Testis (tissue), 3 donors: Measurements from ENCODE around the gene ANGPTL7. TPM values are rescaled to one million over a fixed set of nuclear protein-coding genes. Genes with fewer than 3 reads are reported as not detected.

ENCODE experiments used
- DNase-seq: peaks from one replicate; pipeline ENCODE4 v3.0.0-alpha.2; 2019
- H3K27ac ChIP-seq, 2 donors: fragments of 200-600 bp; sonication (generic); one replicate each; pipeline ENCODE4 v1.5.1; 2019
- H3K27me3 ChIP-seq: fragments of 200-600 bp; sonication (generic); one replicate; pipeline ENCODE4 v1.5.1; 2019
- H3K36me3 ChIP-seq: fragments of 200-600 bp; sonication (generic); one replicate; pipeline ENCODE4 v1.5.1; 2017; ENCODE audit warnings: low read depth; ENCODE audit errors: missing control alignments
- H3K4me1 ChIP-seq: fragments of 200-600 bp; sonication (generic); one replicate; pipeline ENCODE4 v1.5.1; 2019
- H3K4me3 ChIP-seq, 2 donors: fragments of 200-600 bp; sonication (generic); one replicate each; pipeline ENCODE4 v1.5.1; 2017 to 2019
- H3K9me3 ChIP-seq: fragments of 200-600 bp; sonication (generic); one replicate; pipeline ENCODE4 v1.5.1; 2017
- CTCF ChIP-seq, 3 experiments: fragments of 450-650 bp in 2 of 3; fragments of 200-600 bp in 1 of 3; sonication (generic) in 1 of 3; IDR thresholded peaks; one replicate each; pipeline ENCODE4 v1.5.1; 2016 to 2019; ENCODE audit warnings: antibody characterized with exemption in 3 of 3, mild to moderate bottlenecking in 2 of 3, moderate library complexity in 1 of 3
- POLR2A ChIP-seq: fragments of 450-650 bp; IDR thresholded peaks from one replicate; pipeline ENCODE4 v1.6.1; 2017; ENCODE audit warnings: antibody characterized with exemption, mild to moderate bottlenecking, moderate library complexity
- WGBS, 2 donors: methylation state at CpG; one replicate each; pipeline ENCODE4 v1.1.5; 2018; 5-methylcytosine and 5-hydroxymethylcytosine counted together
- intact Hi-C: fragments of 100-400 bp; cut with DNase I; formaldehyde crosslinking; loops from one replicate; pipeline ENCODE4 v1.15.1; 2023; ENCODE audit warnings: low total_unique reads
- polyA plus RNA-seq: library from polyadenylated mRNA; stranded (reverse); fragments of 350-450 nt; fragmentation: Illumina TruSeq; extraction: RNeasy Lipid Tissue Mini Kit (QIAGEN cat#74804); gene quantifications from one replicate; pipeline ENCODE4 v1.2.3, GENCODE V29; 2014; ENCODE audit warnings: low read depth, low replicate concordance; ENCODE audit not compliant: insufficient read depth
- total RNA-seq, 2 donors: library from RNA; depleted of rRNA; stranded (reverse); fragments of >200 nt; gene quantifications; one replicate each; pipeline ENCODE4 v1.2.3, GENCODE V29; 2016

ANGPTL7 gene
- total and polyA plus RNA-seq, 3 donors from 2014 or later, result 1.6 TPM; not detected in 2

- Histone ChIP-seq H3K36me3 (no peaks in the 10 kb centered on the region), H3K4me1 (peaks cover 19% of the 10 kb centered on the region), H3K9me3 (no peaks in the 10 kb centered on the region), H3K27ac (peak overlapping the region in 1 of 2 donors; percentile 73), H3K27me3 (no peaks in the 10 kb centered on the region), H3K4me3 (no peak overlapping the region)
- intact Hi-C loops, result no loop called here
- WGBS, 2 donors, result 75 to 77% methylated on average over 12 of the region's 12 CpGs
- no peak for TF ChIP-seq POLR2A
- no peak for TF ChIP-seq CTCF (IDR thresholded peaks at IDR 0.05)
- DNase-seq, result no peak
Observed at GRCh38 chr1:11144570-11145256, 44.4 kb upstream of the ANGPTL7 start.

GRCh38 chr1:11145741-11146140 is 43.4 kb upstream of the ANGPTL7 start:
- TF ChIP-seq POLR2A (no peak), CTCF (IDR thresholded peaks at IDR 0.05) (no peak)
- no peak overlapping the region for H3K4me3 ChIP-seq
- no peaks in the 10 kb centered on the region for H3K36me3 ChIP-seq
- intact Hi-C loops, result no loop called here
- WGBS, 2 donors, result 90 to 93% methylated on average over 6 of the region's 6 CpGs
- no peak overlapping the region for H3K27ac ChIP-seq
- H3K9me3 ChIP-seq, result no peaks in the 10 kb centered on the region
- peaks cover 21% of the 10 kb centered on the region for H3K4me1 ChIP-seq
- no peak for DNase-seq
- no peaks in the 10 kb centered on the region for H3K27me3 ChIP-seq

DNA sequence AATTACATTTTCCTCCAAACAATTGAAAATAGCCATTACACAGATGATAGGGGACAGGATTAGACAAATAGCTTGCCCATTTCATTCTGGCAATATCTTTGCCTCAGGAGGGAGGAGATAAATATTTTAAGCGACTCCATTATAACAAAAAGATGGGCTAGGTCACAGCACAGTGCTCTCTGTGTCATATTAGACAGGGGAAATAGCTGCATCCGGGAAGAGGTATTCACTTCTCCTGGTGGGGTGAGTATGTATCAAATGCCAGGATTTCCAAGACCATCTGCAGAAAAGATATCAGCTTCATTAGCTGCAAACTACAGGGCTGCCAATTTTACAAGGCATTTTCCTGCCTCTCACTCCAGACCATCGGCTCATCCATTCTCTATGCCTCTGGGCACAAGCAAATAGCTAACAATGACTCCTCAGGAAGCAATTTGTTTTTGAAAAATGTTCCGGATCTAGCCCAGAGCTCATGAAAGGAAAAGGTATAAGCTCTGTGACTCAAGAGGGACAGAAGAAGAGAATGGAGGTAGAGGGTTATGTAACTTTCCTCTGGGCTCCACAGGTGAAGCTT is 41.9 kb upstream of the ANGPTL7 start:
- no peaks in the 10 kb centered on the region for H3K36me3 ChIP-seq
- DNase-seq, result no peak
- 67 to 85% methylated on average over 4 of the region's 4 CpGs for WGBS, 2 donors
- no peaks in the 10 kb centered on the region for H3K9me3 ChIP-seq
- no peak overlapping the region for H3K4me3 ChIP-seq
- intact Hi-C loops, result no loop called here
- H3K27me3 ChIP-seq, result no peaks in the 10 kb centered on the region
- H3K27ac ChIP-seq, result no peak overlapping the region
- TF ChIP-seq POLR2A (no peak), CTCF (IDR thresholded peaks at IDR 0.05) (no peak)
- H3K4me1 ChIP-seq, result peaks cover 33% of the 10 kb centered on the region

- DNase-seq, result no peak
- Histone ChIP-seq H3K9me3 (no peaks in the 10 kb centered on the region), H3K27ac (peak overlapping the region; percentile 1 to 21), H3K4me1 (peaks cover 20% of the 10 kb centered on the region), H3K4me3 (no peak overlapping the region), H3K36me3 (no peaks in the 10 kb centered on the region), H3K27me3 (no peaks in the 10 kb centered on the region)
- WGBS, 2 donors, result 62 to 63% methylated on average over 3 of the region's 3 CpGs
- no peak for TF ChIP-seq POLR2A
- no peak for TF ChIP-seq CTCF (IDR thresholded peaks at IDR 0.05)
- intact Hi-C loops, result no loop called here
Observed at GRCh38 chr1:11150326-11150725, 38.8 kb upstream of the ANGPTL7 start.

- WGBS, 2 donors, result 70 to 76% methylated on average over 5 of the region's 5 CpGs
- peak overlapping the region; percentile 1 to 21 for H3K27ac ChIP-seq
Observed at GRCh38 chr1:11151114-11151513, 38.0 kb upstream of the ANGPTL7 start.

More at GRCh38 chr1:11151114-11151513, 38.0 kb upstream of the ANGPTL7 start:
- Histone ChIP-seq H3K36me3 (no peaks in the 10 kb centered on the region), H3K27me3 (no peaks in the 10 kb centered on the region), H3K9me3 (no peaks in the 10 kb centered on the region), H3K4me3 (no peak overlapping the region), H3K4me1 (peaks cover 20% of the 10 kb centered on the region)
- DNase-seq, result no peak
- intact Hi-C loops, result no loop called here
- TF ChIP-seq CTCF (IDR thresholded peaks at IDR 0.05) (no peak), POLR2A (no peak)
